GM12878 (cell line): ENCODE results near the gene CCDC71. TPM values are rescaled to one million over a fixed set of nuclear protein-coding genes. Genes with fewer than 3 reads are reported as not detected.
A peak's percentile ranks its signal among the peaks of the same experiment; 100 is the strongest.

ENCODE experiments used
- ATAC-seq: fragments of 200-7000 bp; cut with Tn5 transposase; 3 replicates; pipeline ENCODE4 v1.9.1; 2020; ENCODE audit warnings: mild to moderate bottlenecking, moderate library complexity
- BruUV-seq: library from RNA; stranded (reverse); fragments of 400-500 nt; replicated peaks from 2 replicates; lab custom pipeline; 2021; lab: Mats Ljungman, UMichigan
- CTCF ChIA-PET: fragments of 300-600 bp; sonication (Branson Sonifier 250); formaldehyde crosslinking; extraction: SDS; loops from one replicate; lab custom pipeline; 2021; ENCODE audit warnings: inconsistent platforms; lab: Yijun Ruan, JAX
- POLR2A ChIA-PET: fragments of 350-600 bp; formaldehyde crosslinking; extraction: SDS; loops from one replicate; lab custom pipeline; 2021; ENCODE audit warnings: inconsistent platforms; lab: Charles Lee
- RAD21 ChIA-PET: fragments of 300-600 bp; sonication (Branson Sonifier 250); formaldehyde crosslinking; loops from one replicate; lab custom pipeline; 2023; ENCODE audit warnings: antibody characterized with exemption; ENCODE audit not compliant: unreplicated experiment; lab: Charles Lee
- SMC1A ChIA-PET: fragments of 300-600 bp; sonication (Branson Sonifier 250); formaldehyde crosslinking; loops from one replicate; lab custom pipeline; 2023; ENCODE audit not compliant: unreplicated experiment, uncharacterized antibody; lab: Charles Lee
- DNase-seq: peaks from one replicate; pipeline ENCODE4 v3.0.0-alpha.2; 2011; ENCODE audit warnings: low read depth, low spot score
- FAIRE-seq: peaks from 3 replicates; lab custom pipeline; 2011; peaks lifted over from hg19 to GRCh38; lab: Jason Lieb, UNC
- H2AFZ ChIP-seq: 2 replicates; pipeline ENCODE4 v1.6.0; 2011; ENCODE audit warnings: low read depth, low read length, control low read depth; ENCODE audit not compliant: control insufficient read depth
- H3K27ac ChIP-seq: 2 replicates; pipeline ENCODE4 v1.5.1; 2011; ENCODE audit warnings: control low read depth; ENCODE audit not compliant: control insufficient read depth, insufficient read depth
- H3K27me3 ChIP-seq, 2 experiments: replicated peaks in 1 of 2; 2 replicates each; pipeline versions ENCODE4 v1.6.0 to v1.6.1; 2011; ENCODE audit warnings: low read length in 1 of 2; ENCODE audit not compliant: control insufficient read depth in 2 of 2, insufficient read depth in 2 of 2
- H3K36me3 ChIP-seq, 2 experiments: 2 replicates each; pipeline ENCODE4 v1.5.1; 2011; ENCODE audit warnings: low read length in 1 of 2; ENCODE audit not compliant: control insufficient read depth in 2 of 2, insufficient read depth in 2 of 2
- H3K4me1 ChIP-seq: 2 replicates; pipeline ENCODE4 v1.6.1; 2011; ENCODE audit warnings: mild to moderate bottlenecking, low read length, moderate library complexity, mixed read lengths; ENCODE audit not compliant: control insufficient read depth, insufficient read depth
- H3K4me2 ChIP-seq: 2 replicates; pipeline ENCODE4 v1.6.0; 2011; ENCODE audit warnings: control low read depth; ENCODE audit not compliant: control insufficient read depth, insufficient read depth
- H3K4me3 ChIP-seq: fragments of 200-600 bp; sonication (generic); 2 replicates; pipeline ENCODE4 v1.5.1; 2016
- H3K79me2 ChIP-seq: 2 replicates; pipeline ENCODE4 v1.6.0; 2011; ENCODE audit warnings: low read length; ENCODE audit not compliant: control insufficient read depth, insufficient read depth
- H3K9ac ChIP-seq: 2 replicates; pipeline ENCODE4 v1.8.0; 2011; ENCODE audit warnings: low read length, control low read depth, mixed read lengths; ENCODE audit not compliant: control insufficient read depth, insufficient read depth
- H3K9me3 ChIP-seq: replicated peaks from 3 replicates; pipeline ENCODE4 v1.5.1; 2011; ENCODE audit warnings: mild to moderate bottlenecking, low read length; ENCODE audit not compliant: control insufficient read depth, insufficient read depth
- H4K20me1 ChIP-seq: 2 replicates; pipeline ENCODE4 v1.6.0; 2011; ENCODE audit not compliant: control insufficient read depth, insufficient read depth
- ASH2L ChIP-seq: fragments of 300-600, 200-600 bp; sonication (generic); IDR thresholded peaks from 2 replicates; pipeline ENCODE4 v1.6.1; 2017; ENCODE audit warnings: low read depth, mild to moderate bottlenecking, borderline replicate concordance
- CEBPB ChIP-seq, 2 experiments: fragments of 150-350 bp in 1 of 2; IDR thresholded peaks; 2 replicates each; pipeline ENCODE4 v1.6.1; 2012 to 2014; ENCODE audit warnings: low read depth in 2 of 2, low read length in 2 of 2, borderline replicate concordance in 1 of 2, inconsistent platforms in 1 of 2
- PML ChIP-seq: IDR thresholded peaks from 2 replicates; pipeline ENCODE4 v1.6.1; 2012; ENCODE audit warnings: low read length, inconsistent platforms
- POLR2AphosphoS2 ChIP-seq: IDR thresholded peaks from 2 replicates; pipeline ENCODE4 v1.6.1; 2011; ENCODE audit warnings: low read depth, mild to moderate bottlenecking, low read length, improper control_type of control experiment, moderate library complexity
- SMAD5 ChIP-seq: IDR thresholded peaks from 2 replicates; pipeline ENCODE4 v1.6.1; 2016; ENCODE audit warnings: antibody characterized with exemption, low read depth
- STAT1 ChIP-seq: fragments of 450-650 bp; conservative IDR thresholded peaks from 2 replicates; pipeline ENCODE4 v1.6.1; 2014; ENCODE audit warnings: antibody characterized with exemption, mild to moderate bottlenecking
- WGBS: methylation state at CpG from one replicate; pipeline ENCODE4 v1.1.6; 2016; ENCODE audit warnings: low lambda C conversion rate; ENCODE audit not compliant: insufficient replicate concordance, insufficient coverage; ENCODE audit errors: missing lambda C conversion rate; 5-methylcytosine and 5-hydroxymethylcytosine counted together
- in situ Hi-C: fragments of 300-500 bp; cut with MboI; formaldehyde crosslinking; loops from 9 replicates; pipeline ENCODE4 v1.14.3; 2018; ENCODE audit warnings: mixed read lengths
- intact Hi-C: fragments of 100-400 bp; cut with micrococcal nuclease; formaldehyde crosslinking; loops from one replicate; pipeline ENCODE4 v1.14.2; 2022; ENCODE audit not compliant: unreplicated experiment
- polyA plus RNA-seq, 11 experiments: library from polyadenylated mRNA; depleted of rRNA in 4 of 11; unstranded in 6 of 11; stranded (reverse) in 5 of 11; fragments of >200 nt; fragmentation: Nextera tagmentation in 4 of 11; fragmentation: Illumina TruSeq in 1 of 11; extraction: Ambion mirVana in 4 of 11; extraction: Trizol in 1 of 11; gene quantifications; 1 replicate in 1 of 11; 2 replicates in 10 of 11; pipeline versions ENCODE4 v1.2.1 to v1.2.3, GENCODE V29; 2011 to 2016; ENCODE audit warnings: inconsistent platforms in 2 of 11, missing spikeins in 2 of 11, low read depth in 1 of 11
- total RNA-seq, 4 experiments: library from RNA; depleted of rRNA in 3 of 4; stranded (reverse); fragments of >200 nt in 3 of 4; fragmentation: Illumina TruSeq in 1 of 4; extraction: Trizol in 1 of 4; gene quantifications; 2 replicates each; pipeline versions ENCODE4 v1.2.1 to v1.2.3, GENCODE V29; 2013 to 2021
- TF ChIP-seq, protein P1 (sequence below): fragments of 450-650 bp; IDR thresholded peaks from 2 replicates; pipeline ENCODE4 v1.6.1; 2018; ENCODE audit warnings: mild to moderate bottlenecking, low read depth, moderate library complexity; ENCODE audit not compliant: partially characterized antibody

The CCDC71 gene
- total and polyA plus RNA-seq, 10 of the 15 experiments (the other 5 are each of a cell fraction or from before 2014, with no cell fraction given) = 0.20 to 38.0 (median 16.1) TPM

- WGBS = 70% methylated on average over 3 of the region's 3 CpGs
- RAD21 ChIA-PET = no interaction called here
- in situ Hi-C loops = no loop called here
- Histone ChIP-seq H3K36me3 (peaks cover 6 to 9% of the 10 kb centered on the region in 2 experiments; a peak in 3 of 4 replicates), H3K27ac (no peak overlapping the region), H3K4me1 (peaks cover 10% of the 10 kb centered on the region), H3K27me3 (no peaks in the 10 kb centered on the region), H3K9me3 (peaks cover 2% of the 10 kb centered on the region; the same call in 2 of the 3 replicates), H3K79me2 (peaks cover 24% of the 10 kb centered on the region)
- no peak for ATAC-seq
- POLR2A ChIA-PET = no interaction called here
- no TSS peak for BruUV-seq
- SMC1A ChIA-PET = no interaction called here
- CTCF ChIA-PET = no interaction called here
- no peak for FAIRE-seq
- TF ChIP-seq, protein P1, sequence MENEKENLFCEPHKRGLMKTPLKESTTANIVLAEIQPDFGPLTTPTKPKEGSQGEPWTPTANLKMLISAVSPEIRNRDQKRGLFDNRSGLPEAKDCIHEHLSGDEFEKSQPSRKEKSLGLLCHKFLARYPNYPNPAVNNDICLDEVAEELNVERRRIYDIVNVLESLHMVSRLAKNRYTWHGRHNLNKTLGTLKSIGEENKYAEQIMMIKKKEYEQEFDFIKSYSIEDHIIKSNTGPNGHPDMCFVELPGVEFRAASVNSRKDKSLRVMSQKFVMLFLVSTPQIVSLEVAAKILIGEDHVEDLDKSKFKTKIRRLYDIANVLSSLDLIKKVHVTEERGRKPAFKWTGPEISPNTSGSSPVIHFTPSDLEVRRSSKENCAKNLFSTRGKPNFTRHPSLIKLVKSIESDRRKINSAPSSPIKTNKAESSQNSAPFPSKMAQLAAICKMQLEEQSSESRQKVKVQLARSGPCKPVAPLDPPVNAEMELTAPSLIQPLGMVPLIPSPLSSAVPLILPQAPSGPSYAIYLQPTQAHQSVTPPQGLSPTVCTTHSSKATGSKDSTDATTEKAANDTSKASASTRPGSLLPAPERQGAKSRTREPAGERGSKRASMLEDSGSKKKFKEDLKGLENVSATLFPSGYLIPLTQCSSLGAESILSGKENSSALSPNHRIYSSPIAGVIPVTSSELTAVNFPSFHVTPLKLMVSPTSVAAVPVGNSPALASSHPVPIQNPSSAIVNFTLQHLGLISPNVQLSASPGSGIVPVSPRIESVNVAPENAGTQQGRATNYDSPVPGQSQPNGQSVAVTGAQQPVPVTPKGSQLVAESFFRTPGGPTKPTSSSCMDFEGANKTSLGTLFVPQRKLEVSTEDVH = no peak
- TF ChIP-seq CEBPB (IDR thresholded peaks at IDR 0.05; ENCODE audit: borderline replicate concordance in 1 of 2, low read depth in 2 of 2, low read length in 2 of 2) = no peak
- no peak for TF ChIP-seq ASH2L
- 0 out of 2 replicates have a peak, but pooled peaks have one; percentile 20 for TF ChIP-seq PML
- TF ChIP-seq POLR2AphosphoS2 = 0 out of 2 replicates have a peak, but pooled peaks have one; percentile 11
- TF ChIP-seq SMAD5 = no peak
- TF ChIP-seq STAT1 = no peak
- TF ChIP-seq, all 136 proteins: peak for 2
- intact Hi-C loops = no loop called here
- DNase-seq = no peak
- H2AFZ ChIP-seq = no peak overlapping the region
- H3K9ac ChIP-seq = no peak overlapping the region
- H3K4me2 ChIP-seq = no peak overlapping the region
- no peak overlapping the region for H3K4me3 ChIP-seq
- H4K20me1 ChIP-seq = no peaks in the 10 kb centered on the region; the same call in 1 of the 2 replicates
Measured at GRCh38 chr3:49161808-49162530, 4.2 kb downstream of the CCDC71 start.
